K562 (cell line): ENCODE results near the gene PNMA8C. TPM values are rescaled to one million over a fixed set of nuclear protein-coding genes. Genes with fewer than 3 reads are reported as not detected.

Experiments
- ATAC-seq: fragments of 200-7000 bp; cut with Tn5 transposase; 3 replicates; pipeline ENCODE4 v1.9.1; 2020; ENCODE audit warnings: moderate library complexity
- BruUV-seq: library from RNA; stranded (reverse); fragments of 400-500 nt; replicated peaks from 2 replicates; lab custom pipeline; 2021; lab: Mats Ljungman, UMichigan
- CTCF ChIA-PET: fragments of 300-600 bp; formaldehyde crosslinking; extraction: SDS; loops from one replicate; lab custom pipeline; 2021; ENCODE audit warnings: low intra/inter-chr PET ratio; lab: Yijun Ruan, JAX
- POLR2A ChIA-PET: fragments of 300-600, 350-650 bp; sonication (Branson Sonifier 250); formaldehyde crosslinking; extraction: SDS; loops from one replicate; lab custom pipeline; 2021; ENCODE audit warnings: antibody characterized with exemption, inconsistent platforms; lab: Yijun Ruan, JAX
- DNase-seq, 4 experiments: peaks; one replicate each; pipeline versions ENCODE4 v3.0.0 to v3.0.0-alpha.2; 2011 to 2018; ENCODE audit warnings: low spot score in 3 of 4, mixed read lengths in 3 of 4; ENCODE audit errors: extremely low read depth in 1 of 4
- FAIRE-seq: peaks from 2 replicates; lab custom pipeline; 2011; peaks lifted over from hg19 to GRCh38; lab: Jason Lieb, UNC
- H2AFZ ChIP-seq: 2 replicates; pipeline ENCODE4 v1.6.0; 2011; ENCODE audit warnings: low read depth, low read length, control low read depth, inconsistent platforms
- H3K27ac ChIP-seq: fragments of 200-600 bp; 3 replicates; pipeline ENCODE4 v1.8.0; 2011; ENCODE audit warnings: low read depth, mild to moderate bottlenecking, control low read depth, inconsistent platforms, low read length, moderate library complexity, mixed read lengths; ENCODE audit errors: extremely low read depth
- H3K27me3 ChIP-seq, 2 experiments: fragments of 300-600 bp in 1 of 2; 2 replicates in 1 of 2; 3 replicates in 1 of 2; pipeline versions ENCODE4 v1.6.0 to v1.8.0; 2011; ENCODE audit warnings: inconsistent platforms in 2 of 2, low read length in 2 of 2, mild to moderate bottlenecking in 1 of 2, mixed read lengths in 1 of 2, moderate library complexity in 1 of 2; ENCODE audit not compliant: control insufficient read depth in 2 of 2, insufficient read depth in 2 of 2
- H3K36me3 ChIP-seq: fragments of 300-600 bp; 3 replicates; pipeline ENCODE4 v1.8.0; 2011; ENCODE audit warnings: mild to moderate bottlenecking, low read length, inconsistent platforms; ENCODE audit not compliant: control insufficient read depth, insufficient read depth
- H3K4me1 ChIP-seq, 2 experiments: fragments of 200-600 bp in 1 of 2; replicated peaks in 1 of 2; 2 replicates in 1 of 2; 3 replicates in 1 of 2; pipeline versions ENCODE4 v1.5.1 to v1.8.0; 2011; ENCODE audit warnings: inconsistent platforms in 2 of 2, low read length in 2 of 2, mild to moderate bottlenecking in 1 of 2, mixed read lengths in 1 of 2, moderate library complexity in 1 of 2; ENCODE audit not compliant: control insufficient read depth in 2 of 2, insufficient read depth in 2 of 2
- H3K4me2 ChIP-seq: 2 replicates; pipeline ENCODE4 v1.6.1; 2011; ENCODE audit warnings: low read length, control low read depth, inconsistent platforms, mixed read lengths; ENCODE audit not compliant: insufficient read depth
- H3K4me3 ChIP-seq: fragments of 200-600 bp; sonication (generic), shearing (Covaris generic); 2 replicates; pipeline ENCODE4 v1.5.1; 2016; ENCODE audit warnings: control low read depth, inconsistent platforms
- H3K79me2 ChIP-seq: fragments of 200-600 bp; 3 replicates; pipeline ENCODE4 v1.8.0; 2011; ENCODE audit warnings: low read length, inconsistent platforms; ENCODE audit not compliant: control insufficient read depth, insufficient read depth
- H3K9ac ChIP-seq, 2 experiments: 2 replicates each; pipeline versions ENCODE4 v1.6.0 to v1.6.1; 2011; ENCODE audit warnings: low read depth in 2 of 2, low read length in 2 of 2, control low read depth in 1 of 2, inconsistent platforms in 1 of 2, mild to moderate bottlenecking in 1 of 2, mixed read lengths in 1 of 2; ENCODE audit not compliant: insufficient read depth in 1 of 2
- H3K9me1 ChIP-seq: one replicate; pipeline ENCODE4 v1.6.0; 2011; ENCODE audit warnings: inconsistent platforms, mild to moderate bottlenecking, low read length, moderate library complexity; ENCODE audit not compliant: control insufficient read depth, insufficient read depth
- H3K9me3 ChIP-seq: replicated peaks from 2 replicates; pipeline ENCODE4 v1.5.1; 2011; ENCODE audit warnings: low read depth, low read length, inconsistent platforms; ENCODE audit not compliant: control insufficient read depth, insufficient read depth
- H4K20me1 ChIP-seq: replicated peaks from 2 replicates; pipeline ENCODE4 v1.6.1; 2011; ENCODE audit warnings: low read length, inconsistent platforms, mixed read lengths; ENCODE audit not compliant: control insufficient read depth, insufficient read depth
- FUS ChIP-seq: fragments of 200-400 bp; formaldehyde crosslinking; optimal IDR thresholded peaks from 2 replicates; pipeline ENCODE3; 2017; ENCODE audit warnings: low read depth, low read length
- HNRNPH1 ChIP-seq: fragments of 200-400 bp; formaldehyde crosslinking; optimal IDR thresholded peaks from 2 replicates; pipeline ENCODE3; 2017; ENCODE audit warnings: low read depth, mild to moderate bottlenecking, low read length, moderate library complexity
- POLR2AphosphoS5 ChIP-seq: IDR thresholded peaks from 2 replicates; pipeline ENCODE4 v1.6.1; 2011; ENCODE audit warnings: mild to moderate bottlenecking, low read depth, low read length, moderate library complexity; ENCODE audit not compliant: control insufficient read depth, insufficient read depth
- PTTG1 ChIP-seq: fragments of 450-650 bp; IDR thresholded peaks from 2 replicates; pipeline ENCODE4 v1.6.1; 2016; ENCODE audit warnings: low read depth, mild to moderate bottlenecking, missing genetic modification characterization, missing compliant biosample characterization
- STAT5B ChIP-seq: fragments of 250-450 bp; sonication (Bioruptor Pico); IDR thresholded peaks from 2 replicates; pipeline ENCODE4 v1.8.0; 2021; ENCODE audit warnings: mild to moderate bottlenecking, inconsistent platforms
- SUPT5H ChIP-seq: fragments of 450-650 bp; IDR thresholded peaks from 2 replicates; pipeline ENCODE4 v1.6.1; 2016
- TARDBP ChIP-seq: fragments of 450-650 bp; IDR thresholded peaks from 2 replicates; pipeline ENCODE4 v1.6.1; 2016
- ZFX ChIP-seq: sonication (generic); formaldehyde crosslinking; IDR thresholded peaks from 2 replicates; pipeline ENCODE4 v1.8.0; 2022; ENCODE audit warnings: mild to moderate bottlenecking, missing genetic modification reagents, moderate library complexity
- WGBS: fragments of 100-300 bp; shearing (Covaris generic); methylation state at CpG from one replicate; pipeline ENCODE4 v1.1.6; 2016; ENCODE audit warnings: low coverage, mixed read lengths; ENCODE audit not compliant: insufficient coverage; ENCODE audit errors: missing lambda C conversion rate; 5-methylcytosine and 5-hydroxymethylcytosine counted together
- in situ Hi-C: fragments of 300-500 bp; cut with MboI; formaldehyde crosslinking; loops from 4 replicates; pipeline ENCODE4 v1.15.0; 2018; ENCODE audit warnings: inconsistent platforms, mixed read lengths
- intact Hi-C: fragments of 100-400 bp; cut with micrococcal nuclease; formaldehyde crosslinking; loops from 2 replicates; pipeline ENCODE4 v1.14.2; 2022
- polyA plus RNA-seq, 8 experiments: library from polyadenylated mRNA; depleted of rRNA in 4 of 8; stranded (reverse) in 5 of 8; unstranded in 3 of 8; fragments of >200 nt; fragmentation: Nextera tagmentation in 2 of 8; fragmentation: Illumina TruSeq in 1 of 8; extraction: Ambion mirVana in 2 of 8; extraction: Trizol in 1 of 8; gene quantifications; 2 replicates each; pipeline versions ENCODE4 v1.2.1 to v1.2.3, GENCODE V29; 2011 to 2014; ENCODE audit warnings: inconsistent platforms in 1 of 8, missing spikeins in 1 of 8
- total RNA-seq, 7 experiments: library from RNA; depleted of rRNA in 6 of 7; stranded (reverse); fragments of >200 nt in 6 of 7; fragmentation: Illumina TruSeq in 2 of 7; extraction: Trizol in 2 of 7; gene quantifications; 2 replicates each; pipeline versions ENCODE4 v1.2.1 to v1.2.3, GENCODE V29; 2011 to 2021; ENCODE audit warnings: low replicate concordance in 1 of 7
- TF ChIP-seq, protein P1 (sequence below), 2 experiments: fragments of 450-650 bp; formaldehyde crosslinking in 1 of 2; IDR thresholded peaks; 2 replicates each; pipeline versions ENCODE4 v1.4.0 to v1.6.1; 2014 to 2020; ENCODE audit warnings: mild to moderate bottlenecking in 2 of 2, borderline replicate concordance in 1 of 2, low read depth in 1 of 2
- TF ChIP-seq, protein P2 (sequence below): fragments of 450-650 bp; formaldehyde crosslinking; IDR thresholded peaks from 2 replicates; pipeline ENCODE4 v1.4.0; 2022; ENCODE audit warnings: missing genetic modification characterization
- TF ChIP-seq, protein P3 (sequence below), 3 experiments: IDR thresholded peaks in 2 of 3; conservative IDR thresholded peaks in 1 of 3; 2 replicates each; pipeline ENCODE4 v1.5.1; 2011 to 2012; ENCODE audit warnings: low read length in 3 of 3, mild to moderate bottlenecking in 3 of 3, control low read depth in 2 of 3, improper control_type of control experiment in 1 of 3, inconsistent platforms in 1 of 3, low read depth in 1 of 3, mixed read lengths in 1 of 3, moderate library complexity in 1 of 3; ENCODE audit not compliant: insufficient read depth in 2 of 3

The PNMA8C gene
- total and polyA plus RNA-seq, 9 of the 15 experiments (the other 6 are each of a cell fraction or from before 2014, with no cell fraction given), result 0.04 to 0.05 (median 0.05) TPM; not detected in 6

DNA sequence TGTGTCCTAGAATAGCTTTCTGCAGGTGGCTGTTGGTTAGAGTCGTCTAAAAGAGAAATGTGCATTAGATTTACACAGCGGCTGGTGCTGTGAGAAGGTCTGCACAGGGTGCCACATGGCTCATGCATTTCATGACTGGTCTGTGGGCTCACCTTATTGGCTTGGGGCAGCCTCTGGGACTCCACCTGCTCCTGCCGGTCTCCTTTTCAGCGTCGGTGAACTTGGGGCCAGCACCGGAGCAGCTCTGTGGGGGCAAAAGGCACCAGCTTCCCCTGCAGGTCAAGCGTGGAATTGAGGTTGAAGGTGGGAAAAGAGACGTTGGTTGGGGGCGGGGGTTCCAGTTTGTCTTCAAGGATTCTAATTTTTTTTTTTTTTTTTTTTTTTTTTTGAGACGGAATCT, 3.1 kb upstream of the PNMA8C start:
- no TSS peak for BruUV-seq
- H2AFZ ChIP-seq, result no peak overlapping the region
- TF ChIP-seq, protein P1, sequence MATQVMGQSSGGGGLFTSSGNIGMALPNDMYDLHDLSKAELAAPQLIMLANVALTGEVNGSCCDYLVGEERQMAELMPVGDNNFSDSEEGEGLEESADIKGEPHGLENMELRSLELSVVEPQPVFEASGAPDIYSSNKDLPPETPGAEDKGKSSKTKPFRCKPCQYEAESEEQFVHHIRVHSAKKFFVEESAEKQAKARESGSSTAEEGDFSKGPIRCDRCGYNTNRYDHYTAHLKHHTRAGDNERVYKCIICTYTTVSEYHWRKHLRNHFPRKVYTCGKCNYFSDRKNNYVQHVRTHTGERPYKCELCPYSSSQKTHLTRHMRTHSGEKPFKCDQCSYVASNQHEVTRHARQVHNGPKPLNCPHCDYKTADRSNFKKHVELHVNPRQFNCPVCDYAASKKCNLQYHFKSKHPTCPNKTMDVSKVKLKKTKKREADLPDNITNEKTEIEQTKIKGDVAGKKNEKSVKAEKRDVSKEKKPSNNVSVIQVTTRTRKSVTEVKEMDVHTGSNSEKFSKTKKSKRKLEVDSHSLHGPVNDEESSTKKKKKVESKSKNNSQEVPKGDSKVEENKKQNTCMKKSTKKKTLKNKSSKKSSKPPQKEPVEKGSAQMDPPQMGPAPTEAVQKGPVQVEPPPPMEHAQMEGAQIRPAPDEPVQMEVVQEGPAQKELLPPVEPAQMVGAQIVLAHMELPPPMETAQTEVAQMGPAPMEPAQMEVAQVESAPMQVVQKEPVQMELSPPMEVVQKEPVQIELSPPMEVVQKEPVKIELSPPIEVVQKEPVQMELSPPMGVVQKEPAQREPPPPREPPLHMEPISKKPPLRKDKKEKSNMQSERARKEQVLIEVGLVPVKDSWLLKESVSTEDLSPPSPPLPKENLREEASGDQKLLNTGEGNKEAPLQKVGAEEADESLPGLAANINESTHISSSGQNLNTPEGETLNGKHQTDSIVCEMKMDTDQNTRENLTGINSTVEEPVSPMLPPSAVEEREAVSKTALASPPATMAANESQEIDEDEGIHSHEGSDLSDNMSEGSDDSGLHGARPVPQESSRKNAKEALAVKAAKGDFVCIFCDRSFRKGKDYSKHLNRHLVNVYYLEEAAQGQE (IDR thresholded peaks at IDR 0.05; ENCODE audit: borderline replicate concordance), result peak; percentile 73
- TF ChIP-seq, protein P1 (CRISPR knock-in tag; IDR thresholded peaks at IDR 0.05; ENCODE audit: low read depth), result no peak
- TF ChIP-seq STAT5B (CRISPR knock-in tag), result no peak
- TF ChIP-seq TARDBP, result no peak
- no peak for TF ChIP-seq PTTG1
- TF ChIP-seq, protein P2, sequence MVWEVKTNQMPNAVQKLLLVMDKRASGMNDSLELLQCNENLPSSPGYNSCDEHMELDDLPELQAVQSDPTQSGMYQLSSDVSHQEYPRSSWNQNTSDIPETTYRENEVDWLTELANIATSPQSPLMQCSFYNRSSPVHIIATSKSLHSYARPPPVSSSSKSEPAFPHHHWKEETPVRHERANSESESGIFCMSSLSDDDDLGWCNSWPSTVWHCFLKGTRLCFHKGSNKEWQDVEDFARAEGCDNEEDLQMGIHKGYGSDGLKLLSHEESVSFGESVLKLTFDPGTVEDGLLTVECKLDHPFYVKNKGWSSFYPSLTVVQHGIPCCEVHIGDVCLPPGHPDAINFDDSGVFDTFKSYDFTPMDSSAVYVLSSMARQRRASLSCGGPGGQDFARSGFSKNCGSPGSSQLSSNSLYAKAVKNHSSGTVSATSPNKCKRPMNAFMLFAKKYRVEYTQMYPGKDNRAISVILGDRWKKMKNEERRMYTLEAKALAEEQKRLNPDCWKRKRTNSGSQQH (CRISPR knock-in tag), result no peak
- no peak for TF ChIP-seq HNRNPH1
- TF ChIP-seq, protein P3, sequence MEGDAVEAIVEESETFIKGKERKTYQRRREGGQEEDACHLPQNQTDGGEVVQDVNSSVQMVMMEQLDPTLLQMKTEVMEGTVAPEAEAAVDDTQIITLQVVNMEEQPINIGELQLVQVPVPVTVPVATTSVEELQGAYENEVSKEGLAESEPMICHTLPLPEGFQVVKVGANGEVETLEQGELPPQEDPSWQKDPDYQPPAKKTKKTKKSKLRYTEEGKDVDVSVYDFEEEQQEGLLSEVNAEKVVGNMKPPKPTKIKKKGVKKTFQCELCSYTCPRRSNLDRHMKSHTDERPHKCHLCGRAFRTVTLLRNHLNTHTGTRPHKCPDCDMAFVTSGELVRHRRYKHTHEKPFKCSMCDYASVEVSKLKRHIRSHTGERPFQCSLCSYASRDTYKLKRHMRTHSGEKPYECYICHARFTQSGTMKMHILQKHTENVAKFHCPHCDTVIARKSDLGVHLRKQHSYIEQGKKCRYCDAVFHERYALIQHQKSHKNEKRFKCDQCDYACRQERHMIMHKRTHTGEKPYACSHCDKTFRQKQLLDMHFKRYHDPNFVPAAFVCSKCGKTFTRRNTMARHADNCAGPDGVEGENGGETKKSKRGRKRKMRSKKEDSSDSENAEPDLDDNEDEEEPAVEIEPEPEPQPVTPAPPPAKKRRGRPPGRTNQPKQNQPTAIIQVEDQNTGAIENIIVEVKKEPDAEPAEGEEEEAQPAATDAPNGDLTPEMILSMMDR (IDR thresholded peaks at IDR 0.05 in 2 of 3, conservative IDR thresholded peaks at IDR 0.05 in 1 of 3; ENCODE audit: insufficient read depth in 2 of 3, low read depth in 1 of 3, low read length in 3 of 3), result peak; percentile 66 to 85 (median 79)
- TF ChIP-seq SUPT5H, result no peak
- TF ChIP-seq FUS, result no peak
- no peak for TF ChIP-seq ZFX (CRISPR knock-in tag)
- no peak for TF ChIP-seq POLR2AphosphoS5

More for the DNA sequence above, 3.1 kb upstream of the PNMA8C start:
- ChIA-PET POLR2A (interaction anchor here (0.7 to 1.4 kb wide), 8 partner anchors 12 to 238 kb away, joined by 3 to 8 read pairs (median 4); partner anchors contain the start of gene CCDC8), CTCF (interaction anchor here (0.5 to 1.3 kb wide), 3 partner anchors 29 to 85 kb away, joined by 3 to 11 read pairs (median 5); no protein-coding TSS in a partner anchor)
- no peak overlapping the region for H3K9ac ChIP-seq
- peak; percentile 90 for ATAC-seq
- H3K27ac ChIP-seq, result no peak overlapping the region
- no peaks in the 10 kb centered on the region; the same call in 1 of the 2 replicates for H4K20me1 ChIP-seq
- H3K9me3 ChIP-seq, result no peaks in the 10 kb centered on the region
- no peak overlapping the region for H3K4me2 ChIP-seq
- H3K27me3 ChIP-seq, result peaks cover 35 to 37% of the 10 kb centered on the region in 2 experiments
- no peaks in the 10 kb centered on the region for H3K79me2 ChIP-seq
- peaks cover 0 to 11% of the 10 kb centered on the region in 2 experiments; a peak in 2 of 5 replicates for H3K4me1 ChIP-seq
- in situ Hi-C loops, result no loop called here
- no peaks in the 10 kb centered on the region for H3K36me3 ChIP-seq
- FAIRE-seq, result no peak
- H3K9me1 ChIP-seq, result no peaks in the 10 kb centered on the region
- 12% methylated on average over 5 of the region's 10 CpGs for WGBS
- intact Hi-C loops, result loop anchor here (2.0 kb wide), 1 partner anchor 27 kb away; no protein-coding TSS in a partner anchor
- peak; percentile 36 to 60 (median 48) for DNase-seq
- no peak overlapping the region for H3K4me3 ChIP-seq
